WERI-Rb-1 (cell line): ENCODE results near the gene CEACAM7.

Source experiments
- DNase-seq: peaks from one replicate; pipeline ENCODE4 v3.0.0-alpha.2; 2020
- H3K27ac ChIP-seq: fragments of 250-450 bp; sonication (Bioruptor Pico); 2 replicates; pipeline ENCODE4 v1.5.1; 2020; ENCODE audit warnings: mild to moderate bottlenecking, moderate library complexity
- H3K27me3 ChIP-seq: fragments of 250-450 bp; sonication (Bioruptor Pico); 2 replicates; pipeline ENCODE4 v1.5.1; 2021; ENCODE audit warnings: mild to moderate bottlenecking, low read depth, moderate library complexity; ENCODE audit not compliant: insufficient read depth, severe bottlenecking
- H3K36me3 ChIP-seq: fragments of 250-450 bp; sonication (Bioruptor Pico); 2 replicates; pipeline ENCODE4 v1.5.1; 2020; ENCODE audit warnings: mild to moderate bottlenecking, moderate library complexity
- H3K4me3 ChIP-seq: 2 replicates; pipeline ENCODE4 v1.5.1; 2011; ENCODE audit warnings: low read depth, mild to moderate bottlenecking, control low read depth, low read length
- H3K9me3 ChIP-seq: fragments of 250-450 bp; sonication (Bioruptor Pico); 2 replicates; pipeline ENCODE4 v1.5.1; 2021; ENCODE audit warnings: mild to moderate bottlenecking, moderate library complexity; ENCODE audit not compliant: severe bottlenecking
- TF ChIP-seq, protein P1 (sequence below): IDR thresholded peaks from 2 replicates; pipeline ENCODE4 v1.5.1; 2011; ENCODE audit warnings: low read depth, mild to moderate bottlenecking, control low read depth, inconsistent platforms, low read length

CEACAM7 gene

DNA sequence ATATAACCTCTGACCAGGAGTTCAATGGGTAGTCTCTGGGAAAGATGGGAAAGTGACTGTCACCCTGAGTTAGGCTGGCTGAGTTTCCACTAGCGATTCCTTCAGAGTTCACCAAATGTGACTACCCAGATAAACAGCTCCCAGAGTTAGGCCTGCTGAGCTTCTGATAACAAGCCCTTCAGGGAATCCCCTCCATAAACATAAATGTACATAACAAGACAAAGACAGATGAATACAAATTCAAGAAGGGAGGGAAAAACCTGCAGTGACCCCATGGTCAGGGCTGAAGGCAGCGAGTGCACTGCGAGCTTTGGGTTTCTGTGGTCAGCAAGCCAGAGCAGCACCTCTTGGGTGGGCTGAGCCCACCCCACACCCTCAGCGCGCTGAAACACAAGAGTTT, 35.8 kb downstream of the CEACAM7 start:
- Histone ChIP-seq H3K4me3 (no peak overlapping the region), H3K36me3 (no peaks in the 10 kb centered on the region), H3K27me3 (peaks cover 66% of the 10 kb centered on the region), H3K27ac (no peak overlapping the region), H3K9me3 (no peaks in the 10 kb centered on the region)
- TF ChIP-seq, protein P1, sequence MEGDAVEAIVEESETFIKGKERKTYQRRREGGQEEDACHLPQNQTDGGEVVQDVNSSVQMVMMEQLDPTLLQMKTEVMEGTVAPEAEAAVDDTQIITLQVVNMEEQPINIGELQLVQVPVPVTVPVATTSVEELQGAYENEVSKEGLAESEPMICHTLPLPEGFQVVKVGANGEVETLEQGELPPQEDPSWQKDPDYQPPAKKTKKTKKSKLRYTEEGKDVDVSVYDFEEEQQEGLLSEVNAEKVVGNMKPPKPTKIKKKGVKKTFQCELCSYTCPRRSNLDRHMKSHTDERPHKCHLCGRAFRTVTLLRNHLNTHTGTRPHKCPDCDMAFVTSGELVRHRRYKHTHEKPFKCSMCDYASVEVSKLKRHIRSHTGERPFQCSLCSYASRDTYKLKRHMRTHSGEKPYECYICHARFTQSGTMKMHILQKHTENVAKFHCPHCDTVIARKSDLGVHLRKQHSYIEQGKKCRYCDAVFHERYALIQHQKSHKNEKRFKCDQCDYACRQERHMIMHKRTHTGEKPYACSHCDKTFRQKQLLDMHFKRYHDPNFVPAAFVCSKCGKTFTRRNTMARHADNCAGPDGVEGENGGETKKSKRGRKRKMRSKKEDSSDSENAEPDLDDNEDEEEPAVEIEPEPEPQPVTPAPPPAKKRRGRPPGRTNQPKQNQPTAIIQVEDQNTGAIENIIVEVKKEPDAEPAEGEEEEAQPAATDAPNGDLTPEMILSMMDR, result no peak
- DNase-seq, result no peak

DNA sequence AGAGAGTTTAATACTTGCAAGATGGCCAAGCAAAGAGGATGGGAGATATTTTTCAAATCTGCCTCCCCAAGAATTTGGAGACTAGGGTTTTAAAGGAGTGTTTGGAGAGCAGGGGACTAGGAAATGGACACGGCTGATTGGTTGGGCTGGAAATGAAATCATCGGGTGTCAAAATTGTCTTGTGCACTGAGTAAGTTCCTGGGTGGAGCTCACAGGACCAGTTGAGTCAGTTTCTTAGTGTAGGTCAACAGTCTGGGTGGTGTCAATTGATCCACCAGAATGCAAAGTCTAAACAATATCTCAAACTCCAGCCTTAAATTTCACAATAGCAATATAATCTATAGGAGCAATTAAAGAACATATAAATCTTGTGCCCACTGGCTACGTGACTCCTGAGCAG, 38.2 kb downstream of the CEACAM7 start:
- TF ChIP-seq, protein P1, result no peak

DNA sequence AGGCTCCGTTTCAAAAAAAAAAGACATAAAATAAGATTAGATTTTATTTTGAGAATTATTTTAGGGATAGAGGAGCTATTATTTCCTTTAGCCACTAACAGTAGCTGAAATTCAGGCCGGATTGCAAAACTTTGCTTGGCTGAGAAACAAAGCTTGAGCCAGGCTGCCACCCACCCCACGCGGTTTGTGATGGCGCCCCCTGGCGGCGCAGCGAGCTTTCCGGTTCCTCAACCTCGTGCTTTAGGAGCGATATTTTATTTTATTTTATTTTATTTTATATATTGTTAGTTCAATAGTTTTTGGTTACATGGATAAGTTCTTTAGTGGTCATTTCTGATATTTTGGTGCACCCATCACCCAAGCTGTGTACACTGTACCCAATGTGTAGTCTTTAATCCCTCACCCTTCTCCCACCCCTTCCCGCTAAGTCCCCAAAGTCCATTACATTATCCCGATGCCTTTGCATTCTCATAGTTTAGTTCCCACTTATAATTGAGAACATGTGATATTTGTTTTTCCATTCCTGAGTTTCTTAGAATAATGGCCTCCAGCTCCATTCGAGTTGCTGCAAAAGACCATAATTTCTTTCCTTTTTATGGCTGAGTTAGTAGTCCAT, 41.4 kb downstream of the CEACAM7 start:
- H3K9me3 ChIP-seq, result no peaks in the 10 kb centered on the region
- peaks cover 35% of the 10 kb centered on the region for H3K27me3 ChIP-seq
- H3K27ac ChIP-seq, result no peak overlapping the region
- DNase-seq, result no peak
- no peak overlapping the region for H3K4me3 ChIP-seq
- TF ChIP-seq, protein P1, result peak; percentile 20; the same call in 1 of the 2 replicates
- H3K36me3 ChIP-seq, result no peaks in the 10 kb centered on the region

More for the DNA sequence above, 38.2 kb downstream of the CEACAM7 start:
- H3K27ac ChIP-seq, result no peak overlapping the region
- H3K9me3 ChIP-seq, result no peaks in the 10 kb centered on the region
- no peaks in the 10 kb centered on the region for H3K36me3 ChIP-seq
- no peak overlapping the region for H3K4me3 ChIP-seq
- DNase-seq, result no peak
- H3K27me3 ChIP-seq, result peaks cover 44% of the 10 kb centered on the region

DNA sequence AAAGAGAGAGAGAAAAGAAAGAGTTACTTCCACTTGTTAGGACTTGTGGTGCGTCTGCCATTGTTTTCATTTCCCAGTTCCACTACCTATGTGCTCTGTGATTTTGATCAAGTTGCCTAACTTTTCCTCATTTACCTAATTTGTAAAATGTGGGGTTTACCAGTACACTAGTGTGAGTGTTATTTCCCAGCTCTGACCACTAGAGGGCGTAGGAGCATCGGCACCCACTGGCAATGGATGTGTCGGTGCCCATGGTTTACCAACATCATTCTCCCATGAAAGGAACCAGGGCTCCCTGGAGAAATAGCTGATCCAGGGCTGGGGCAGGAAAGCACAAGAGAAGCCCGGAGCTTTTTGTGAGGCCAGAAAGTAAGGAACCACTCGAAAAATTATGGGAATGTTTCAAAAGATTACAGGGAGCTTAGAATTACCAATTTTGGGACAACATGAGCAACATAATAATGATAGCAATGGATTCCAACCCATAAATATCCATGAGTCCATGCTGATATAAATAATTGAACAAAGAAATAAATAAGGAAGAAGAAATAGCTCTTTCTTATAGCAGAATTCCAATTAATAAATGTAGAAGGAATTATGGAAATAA, 46.1 kb downstream of the CEACAM7 start:
- no peak overlapping the region for H3K4me3 ChIP-seq
- H3K9me3 ChIP-seq, result no peaks in the 10 kb centered on the region
- no peaks in the 10 kb centered on the region for H3K36me3 ChIP-seq
- TF ChIP-seq, protein P1, result peak; percentile 75
- no peak overlapping the region for H3K27ac ChIP-seq
- peaks cover 50% of the 10 kb centered on the region for H3K27me3 ChIP-seq
- peak; percentile 66 for DNase-seq

DNA sequence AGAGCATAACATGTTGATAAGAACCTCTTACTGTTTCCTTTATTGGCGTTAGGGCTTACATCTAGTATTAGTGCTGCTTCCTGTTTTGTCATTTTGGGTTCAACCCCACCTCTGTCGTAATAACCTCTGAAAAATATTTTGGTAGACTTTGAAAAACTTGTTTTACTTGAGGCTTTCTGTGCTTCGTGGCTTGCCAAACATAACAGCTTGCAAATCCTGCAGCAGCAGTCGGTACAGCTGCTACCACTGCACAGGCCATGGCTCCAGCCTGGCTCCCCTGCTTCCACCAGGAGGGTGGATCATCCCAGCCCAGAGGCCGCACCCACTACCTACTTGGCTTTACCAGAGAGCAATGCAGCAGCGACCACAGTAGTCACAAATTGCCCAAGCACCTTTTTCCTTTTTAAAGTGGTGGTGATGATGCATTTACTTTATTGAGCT, 49.4 kb downstream of the CEACAM7 start:
- no peak overlapping the region for H3K27ac ChIP-seq

More for the DNA sequence above, 49.4 kb downstream of the CEACAM7 start:
- Histone ChIP-seq H3K9me3 (no peaks in the 10 kb centered on the region), H3K4me3 (no peak overlapping the region), H3K36me3 (no peaks in the 10 kb centered on the region), H3K27me3 (peaks cover 61% of the 10 kb centered on the region)
- no peak for DNase-seq
- TF ChIP-seq, protein P1, result no peak
